GM23338 (cell line): ENCODE measurements around the gene EHD4. TPM values are rescaled to one million over a fixed set of nuclear protein-coding genes. Genes with fewer than 3 reads are reported as not detected.

Experiments
- ATAC-seq: fragments of 200-7000 bp; cut with Tn5 transposase; 3 replicates; pipeline ENCODE4 v1.9.1; 2020
- DNase-seq: peaks from one replicate; pipeline ENCODE4 v3.0.0-alpha.2; 2015; ENCODE audit warnings: low spot score
- H2AFZ ChIP-seq: fragments of 200-600 bp; sonication (generic); 2 replicates; pipeline ENCODE4 v1.8.0; 2016; ENCODE audit warnings: antibody characterized with exemption, mild to moderate bottlenecking, moderate library complexity
- H3F3A ChIP-seq: fragments of 200-600 bp; sonication (generic); replicated peaks from 2 replicates; pipeline ENCODE4 v1.8.0; 2017; ENCODE audit warnings: antibody characterized with exemption, mixed run types, low read depth
- H3K27ac ChIP-seq: fragments of 200-600 bp; sonication (generic); 2 replicates; pipeline ENCODE4 v1.6.1; 2016; ENCODE audit warnings: low read depth
- H3K27me3 ChIP-seq: fragments of 200-600 bp; sonication (generic); 2 replicates; pipeline ENCODE4 v1.8.0; 2016; ENCODE audit warnings: mild to moderate bottlenecking, mixed run types, moderate library complexity; ENCODE audit not compliant: insufficient read depth
- H3K36me3 ChIP-seq: fragments of 200-600 bp; sonication (generic); 2 replicates; pipeline ENCODE4 v1.8.0; 2016; ENCODE audit warnings: mild to moderate bottlenecking; ENCODE audit not compliant: insufficient read depth
- H3K4me1 ChIP-seq: fragments of 200-600 bp; sonication (generic); 2 replicates; pipeline ENCODE4 v1.8.0; 2016; ENCODE audit warnings: mild to moderate bottlenecking, moderate library complexity; ENCODE audit not compliant: insufficient read depth
- H3K4me2 ChIP-seq: fragments of 200-600 bp; sonication (generic); 2 replicates; pipeline ENCODE4 v1.7.1; 2017; ENCODE audit warnings: mixed run types
- H3K4me3 ChIP-seq: fragments of 200-600 bp; sonication (generic); 2 replicates; pipeline ENCODE4 v1.6.1; 2016; ENCODE audit warnings: mixed run types
- H3K79me2 ChIP-seq: fragments of 200-600 bp; sonication (generic); replicated peaks from 2 replicates; pipeline ENCODE4 v1.8.0; 2017; ENCODE audit warnings: mild to moderate bottlenecking; ENCODE audit not compliant: insufficient read depth
- H3K9me2 ChIP-seq: fragments of 200-600 bp; sonication (generic); 2 replicates; pipeline ENCODE4 v1.8.0; 2017; ENCODE audit not compliant: insufficient read depth
- H4K20me1 ChIP-seq: fragments of 200-600 bp; sonication (generic); replicated peaks from 2 replicates; pipeline ENCODE4 v1.8.0; 2017; ENCODE audit warnings: mild to moderate bottlenecking; ENCODE audit not compliant: insufficient read depth
- H3K27ac Mint-ChIP-seq: 2 replicates; pipeline ENCODE4 v1.8.0; 2020; ENCODE audit warnings: inconsistent platforms, mild to moderate bottlenecking, moderate library complexity, mixed read lengths
- H3K27me3 Mint-ChIP-seq: 3 replicates; pipeline ENCODE4 v1.8.0; 2022; ENCODE audit warnings: low read depth, mild to moderate bottlenecking, moderate library complexity, mixed read lengths, inconsistent platforms; ENCODE audit not compliant: insufficient read depth, poor library complexity
- H3K36me3 Mint-ChIP-seq: 3 replicates; pipeline ENCODE4 v1.8.0; 2021; ENCODE audit warnings: low read depth, mild to moderate bottlenecking, inconsistent platforms, moderate library complexity, mixed read lengths
- H3K4me1 Mint-ChIP-seq: 3 replicates; pipeline ENCODE4 v1.8.0; 2020; ENCODE audit warnings: mild to moderate bottlenecking, inconsistent platforms, mixed read lengths
- H3K4me3 Mint-ChIP-seq: 3 replicates; pipeline ENCODE4 v1.8.0; 2021; ENCODE audit warnings: moderate library complexity, mild to moderate bottlenecking, inconsistent platforms, mixed read lengths
- H3K9me3 Mint-ChIP-seq: 3 replicates; pipeline ENCODE4 v1.8.0; 2020; ENCODE audit warnings: moderate library complexity, mild to moderate bottlenecking, inconsistent platforms, mixed read lengths
- CREB1 ChIP-seq: fragments of 250-450 bp; sonication (Bioruptor Pico); IDR thresholded peaks from 2 replicates; pipeline ENCODE4 v1.5.0; 2020; ENCODE audit warnings: low read depth, mild to moderate bottlenecking, moderate library complexity
- EZH2 ChIP-seq: fragments of 200-600 bp; sonication (generic); IDR thresholded peaks from one replicate; pipeline ENCODE4 v1.8.0; 2017; ENCODE audit warnings: antibody characterized with exemption, mild to moderate bottlenecking, low read depth; ENCODE audit not compliant: unreplicated experiment
- EZH2phosphoT487 ChIP-seq: fragments of 200-600 bp; sonication (generic); IDR thresholded peaks from one replicate; pipeline ENCODE4 v1.8.1; 2018; ENCODE audit warnings: antibody characterized with exemption; ENCODE audit not compliant: unreplicated experiment
- STAT1 ChIP-seq: IDR thresholded peaks from one replicate; pipeline ENCODE4 v1.6.1; 2016; ENCODE audit warnings: antibody characterized with exemption; ENCODE audit not compliant: unreplicated experiment
- ZNF331 ChIP-seq: fragments of 250-450 bp; sonication (Bioruptor Pico); IDR thresholded peaks from 2 replicates; pipeline ENCODE4 v1.5.0; 2020; ENCODE audit warnings: low read depth, mild to moderate bottlenecking, moderate library complexity
- polyA plus RNA-seq: library from polyadenylated mRNA; unstranded; fragments of >200 nt; fragmentation: Nextera tagmentation; extraction: Ambion mirVana; gene quantifications from 2 replicates; pipeline ENCODE4 v1.2.1, GENCODE V29; 2016
- total RNA-seq: library from RNA; depleted of rRNA; stranded (reverse); fragments of >200 nt; shearing (Covaris generic); gene quantifications from 2 replicates; pipeline ENCODE4 v1.2.3, GENCODE V29; 2014
- TF ChIP-seq, protein P1 (sequence below): fragments of 250-450 bp; sonication (Bioruptor Pico); IDR thresholded peaks from 2 replicates; pipeline ENCODE4 v1.5.0; 2020; ENCODE audit warnings: mild to moderate bottlenecking, moderate library complexity

EHD4 gene
- total and polyA plus RNA-seq, 2 experiments from 2014 or later = 13.0 to 31.0 TPM

DNA sequence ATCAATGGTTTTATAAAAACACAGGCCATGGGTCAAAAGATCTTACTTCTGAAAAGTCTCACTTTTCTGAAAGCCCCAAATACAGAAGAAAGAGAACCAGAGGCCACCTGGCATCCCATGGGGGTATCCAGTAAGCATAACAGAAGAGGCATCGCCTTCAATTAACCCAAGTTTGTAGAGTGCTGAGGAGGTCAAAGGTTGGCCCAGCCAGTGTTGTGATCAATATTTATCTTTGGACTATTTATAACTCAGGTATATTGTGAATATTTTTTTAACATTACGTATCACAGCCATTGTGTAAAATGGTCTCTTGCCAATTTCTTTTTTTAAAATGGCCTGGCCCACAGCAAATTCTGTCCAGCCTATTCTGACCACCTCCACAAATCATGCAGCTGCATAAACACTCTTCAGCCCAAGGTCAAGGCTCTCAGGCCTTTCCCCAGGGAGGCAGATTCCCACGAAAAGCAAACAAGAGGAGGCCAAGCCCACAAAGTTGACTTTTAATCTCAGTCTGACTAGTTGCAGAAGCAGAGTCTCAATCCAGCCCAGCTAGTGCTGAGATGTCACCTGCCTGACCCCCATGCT is 52.3 kb downstream of the EHD4 start:
- ATAC-seq (no peak), DNase-seq (no peak)
- Histone ChIP-seq H2AFZ (no peak overlapping the region), H4K20me1 (peaks cover 17% of the 10 kb centered on the region), H3K79me2 (peaks cover 7% of the 10 kb centered on the region; the same call in 1 of the 2 replicates), H3K4me3 (no peak overlapping the region), H3K36me3 (0 out of 2 replicates have a peak, but pooled peaks cover 6% of the 10 kb centered on the region), H3K4me1 (no peaks in the 10 kb centered on the region), H3K27me3 (no peaks in the 10 kb centered on the region), H3K9me2 (no peaks in the 10 kb centered on the region), H3F3A (no peaks in the 10 kb centered on the region), H3K4me2 (no peak overlapping the region), H3K27ac (no peak overlapping the region)
- H3K9me3 Mint-ChIP-seq = no peaks in the 10 kb centered on the region
- no peaks in the 10 kb centered on the region for H3K27me3 Mint-ChIP-seq
- TF ChIP-seq CREB1 (CRISPR knock-in tag) (no peak), STAT1 (no peak), EZH2phosphoT487 (no peak), EZH2 (no peak), ZNF331 (no peak)
- TF ChIP-seq, protein P1, sequence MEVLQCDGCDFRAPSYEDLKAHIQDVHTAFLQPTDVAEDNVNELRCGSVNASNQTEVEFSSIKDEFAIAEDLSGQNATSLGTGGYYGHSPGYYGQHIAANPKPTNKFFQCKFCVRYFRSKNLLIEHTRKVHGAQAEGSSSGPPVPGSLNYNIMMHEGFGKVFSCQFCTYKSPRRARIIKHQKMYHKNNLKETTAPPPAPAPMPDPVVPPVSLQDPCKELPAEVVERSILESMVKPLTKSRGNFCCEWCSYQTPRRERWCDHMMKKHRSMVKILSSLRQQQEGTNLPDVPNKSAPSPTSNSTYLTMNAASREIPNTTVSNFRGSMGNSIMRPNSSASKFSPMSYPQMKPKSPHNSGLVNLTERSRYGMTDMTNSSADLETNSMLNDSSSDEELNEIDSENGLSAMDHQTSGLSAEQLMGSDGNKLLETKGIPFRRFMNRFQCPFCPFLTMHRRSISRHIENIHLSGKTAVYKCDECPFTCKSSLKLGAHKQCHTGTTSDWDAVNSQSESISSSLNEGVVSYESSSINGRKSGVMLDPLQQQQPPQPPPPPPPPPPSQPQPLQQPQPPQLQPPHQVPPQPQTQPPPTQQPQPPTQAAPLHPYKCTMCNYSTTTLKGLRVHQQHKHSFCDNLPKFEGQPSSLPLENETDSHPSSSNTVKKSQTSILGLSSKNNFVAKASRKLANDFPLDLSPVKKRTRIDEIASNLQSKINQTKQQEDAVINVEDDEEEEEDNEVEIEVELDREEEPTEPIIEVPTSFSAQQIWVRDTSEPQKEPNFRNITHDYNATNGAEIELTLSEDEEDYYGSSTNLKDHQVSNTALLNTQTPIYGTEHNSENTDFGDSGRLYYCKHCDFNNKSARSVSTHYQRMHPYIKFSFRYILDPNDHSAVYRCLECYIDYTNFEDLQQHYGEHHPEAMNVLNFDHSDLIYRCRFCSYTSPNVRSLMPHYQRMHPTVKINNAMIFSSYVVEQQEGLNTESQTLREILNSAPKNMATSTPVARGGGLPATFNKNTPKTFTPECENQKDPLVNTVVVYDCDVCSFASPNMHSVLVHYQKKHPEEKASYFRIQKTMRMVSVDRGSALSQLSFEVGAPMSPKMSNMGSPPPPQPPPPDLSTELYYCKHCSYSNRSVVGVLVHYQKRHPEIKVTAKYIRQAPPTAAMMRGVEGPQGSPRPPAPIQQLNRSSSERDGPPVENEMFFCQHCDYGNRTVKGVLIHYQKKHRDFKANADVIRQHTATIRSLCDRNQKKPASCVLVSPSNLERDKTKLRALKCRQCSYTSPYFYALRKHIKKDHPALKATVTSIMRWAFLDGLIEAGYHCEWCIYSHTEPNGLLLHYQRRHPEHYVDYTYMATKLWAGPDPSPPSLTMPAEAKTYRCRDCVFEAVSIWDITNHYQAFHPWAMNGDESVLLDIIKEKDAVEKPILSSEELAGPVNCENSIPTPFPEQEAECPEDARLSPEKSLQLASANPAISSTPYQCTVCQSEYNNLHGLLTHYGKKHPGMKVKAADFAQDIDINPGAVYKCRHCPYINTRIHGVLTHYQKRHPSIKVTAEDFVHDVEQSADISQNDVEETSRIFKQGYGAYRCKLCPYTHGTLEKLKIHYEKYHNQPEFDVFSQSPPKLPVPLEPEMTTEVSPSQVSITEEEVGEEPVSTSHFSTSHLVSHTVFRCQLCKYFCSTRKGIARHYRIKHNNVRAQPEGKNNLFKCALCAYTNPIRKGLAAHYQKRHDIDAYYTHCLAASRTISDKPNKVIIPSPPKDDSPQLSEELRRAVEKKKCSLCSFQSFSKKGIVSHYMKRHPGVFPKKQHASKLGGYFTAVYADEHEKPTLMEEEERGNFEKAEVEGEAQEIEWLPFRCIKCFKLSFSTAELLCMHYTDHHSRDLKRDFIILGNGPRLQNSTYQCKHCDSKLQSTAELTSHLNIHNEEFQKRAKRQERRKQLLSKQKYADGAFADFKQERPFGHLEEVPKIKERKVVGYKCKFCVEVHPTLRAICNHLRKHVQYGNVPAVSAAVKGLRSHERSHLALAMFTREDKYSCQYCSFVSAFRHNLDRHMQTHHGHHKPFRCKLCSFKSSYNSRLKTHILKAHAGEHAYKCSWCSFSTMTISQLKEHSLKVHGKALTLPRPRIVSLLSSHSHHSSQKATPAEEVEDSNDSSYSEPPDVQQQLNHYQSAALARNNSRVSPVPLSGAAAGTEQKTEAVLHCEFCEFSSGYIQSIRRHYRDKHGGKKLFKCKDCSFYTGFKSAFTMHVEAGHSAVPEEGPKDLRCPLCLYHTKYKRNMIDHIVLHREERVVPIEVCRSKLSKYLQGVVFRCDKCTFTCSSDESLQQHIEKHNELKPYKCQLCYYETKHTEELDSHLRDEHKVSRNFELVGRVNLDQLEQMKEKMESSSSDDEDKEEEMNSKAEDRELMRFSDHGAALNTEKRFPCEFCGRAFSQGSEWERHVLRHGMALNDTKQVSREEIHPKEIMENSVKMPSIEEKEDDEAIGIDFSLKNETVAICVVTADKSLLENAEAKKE (CRISPR knock-in tag) = no peak
- peaks cover 4% of the 10 kb centered on the region; the same call in 1 of the 3 replicates for H3K4me1 Mint-ChIP-seq
- no peak overlapping the region for H3K27ac Mint-ChIP-seq
- H3K36me3 Mint-ChIP-seq = peaks cover 19% of the 10 kb centered on the region
- H3K4me3 Mint-ChIP-seq = no peak overlapping the region
